Nephron (organoid): ENCODE data around the gene DEK.

Source experiments
- H3K27ac Mint-ChIP-seq, 3 experiments: 2 replicates each; pipeline ENCODE4 v1.8.0; 2020; ENCODE audit warnings: mixed read lengths in 3 of 3, mild to moderate bottlenecking in 2 of 3, moderate library complexity in 1 of 3
- H3K27me3 Mint-ChIP-seq: 2 replicates; pipeline ENCODE4 v1.8.0; 2021; ENCODE audit warnings: low read depth, mild to moderate bottlenecking, moderate library complexity, mixed read lengths
- H3K36me3 Mint-ChIP-seq: 2 replicates; pipeline ENCODE4 v1.8.0; 2020; ENCODE audit warnings: low read depth, mixed read lengths
- H3K4me1 Mint-ChIP-seq: 2 replicates; pipeline ENCODE4 v1.8.0; 2020; ENCODE audit warnings: mixed read lengths
- H3K4me3 Mint-ChIP-seq, 3 experiments: 2 replicates each; pipeline ENCODE4 v1.8.0; 2020; ENCODE audit warnings: mild to moderate bottlenecking in 3 of 3, mixed read lengths in 3 of 3, moderate library complexity in 2 of 3
- H3K9me3 Mint-ChIP-seq: 2 replicates; pipeline ENCODE4 v1.8.0; 2020; ENCODE audit warnings: mixed read lengths
- CTCF ChIP-seq, 3 experiments: fragments of 200-600 bp; sonication (generic); IDR thresholded peaks; one replicate each; pipeline ENCODE4 v1.5.0; 2021; ENCODE audit warnings: antibody characterized with exemption in 3 of 3; ENCODE audit not compliant: unreplicated experiment in 3 of 3

Gene DEK

GRCh38 chr6:18245642-18246041 lies 18.7 kb downstream of the DEK start:
- no peak for TF ChIP-seq CTCF (IDR thresholded peaks at IDR 0.05; ENCODE audit: unreplicated experiment in 3 of 3)
- Mint-ChIP-seq H3K4me1 (peaks cover 6% of the 10 kb centered on the region), H3K36me3 (peaks cover 87% of the 10 kb centered on the region), H3K27me3 (no peaks in the 10 kb centered on the region), H3K4me3 (no peak overlapping the region), H3K27ac (no peak overlapping the region), H3K9me3 (no peaks in the 10 kb centered on the region)

- peaks cover 10% of the 10 kb centered on the region for H3K4me1 Mint-ChIP-seq
- no peak for TF ChIP-seq CTCF (IDR thresholded peaks at IDR 0.05; ENCODE audit: unreplicated experiment in 3 of 3)
- no peak overlapping the region for H3K27ac Mint-ChIP-seq
- peaks cover 87% of the 10 kb centered on the region for H3K36me3 Mint-ChIP-seq
- no peaks in the 10 kb centered on the region for H3K27me3 Mint-ChIP-seq
- H3K9me3 Mint-ChIP-seq: no peaks in the 10 kb centered on the region
- no peak overlapping the region for H3K4me3 Mint-ChIP-seq
These were observed 19.3 kb downstream of the DEK start for GRCh38 chr6:18245079-18245478.

- Mint-ChIP-seq H3K9me3 (no peaks in the 10 kb centered on the region), H3K27me3 (no peaks in the 10 kb centered on the region), H3K4me1 (peaks cover 10% of the 10 kb centered on the region), H3K4me3 (no peak overlapping the region), H3K36me3 (peaks cover 85% of the 10 kb centered on the region), H3K27ac (no peak overlapping the region)
- no peak for TF ChIP-seq CTCF (IDR thresholded peaks at IDR 0.05; ENCODE audit: unreplicated experiment in 3 of 3)
These were observed 20.1 kb downstream of the DEK start for GRCh38 chr6:18244251-18244650.

GRCh38 chr6:18243302-18243893 lies 20.9 kb downstream of the DEK start:
- Mint-ChIP-seq H3K36me3 (peaks cover 83% of the 10 kb centered on the region), H3K4me1 (peaks cover 10% of the 10 kb centered on the region), H3K27me3 (no peaks in the 10 kb centered on the region), H3K27ac (no peak overlapping the region), H3K9me3 (no peaks in the 10 kb centered on the region), H3K4me3 (no peak overlapping the region)
- no peak for TF ChIP-seq CTCF (IDR thresholded peaks at IDR 0.05; ENCODE audit: unreplicated experiment in 3 of 3)

GRCh38 chr6:18242062-18242851 lies 22.1 kb downstream of the DEK start:
- Mint-ChIP-seq H3K4me3 (no peak overlapping the region), H3K36me3 (peaks cover 85% of the 10 kb centered on the region)
- no peak for TF ChIP-seq CTCF (IDR thresholded peaks at IDR 0.05; ENCODE audit: unreplicated experiment in 3 of 3)

More at GRCh38 chr6:18242062-18242851, 22.1 kb downstream of the DEK start:
- H3K4me1 Mint-ChIP-seq: peaks cover 10% of the 10 kb centered on the region
- no peak overlapping the region for H3K27ac Mint-ChIP-seq
- H3K9me3 Mint-ChIP-seq: no peaks in the 10 kb centered on the region
- no peaks in the 10 kb centered on the region for H3K27me3 Mint-ChIP-seq
